Measurements from ENCODE around the gene LY6G6F.

GRCh38 chr6:31665501-31666336 is 40.9 kb upstream of the LY6G6F start, which contains the start of gene CSNK2B:
- TF ChIP-seq EP300 (IDR thresholded peaks at IDR 0.05; ENCODE audit: borderline replicate concordance in 1 of 2, control insufficient read depth in 1 of 2, low read depth in 2 of 2, low read length in 2 of 2): no peak
- no peak for TF ChIP-seq CTCF (IDR thresholded peaks at IDR 0.05 in 2 of 3, conservative IDR thresholded peaks at IDR 0.05 in 1 of 3; ENCODE audit: control insufficient read depth in 2 of 3, extremely low read depth in 1 of 3, insufficient read depth in 1 of 3, low read depth in 3 of 3, low read length in 3 of 3)
- no peak for TF ChIP-seq RAD21 (IDR thresholded peaks at IDR 0.05; ENCODE audit: insufficient read depth, low read depth, low read length)
- TF ChIP-seq ZBTB40 (IDR thresholded peaks at IDR 0.05; ENCODE audit: borderline replicate concordance): peak; percentile 94
- TF ChIP-seq GABPA (IDR thresholded peaks at IDR 0.05; ENCODE audit: low read depth): peak; percentile 91
- TF ChIP-seq KAT2A (conservative IDR thresholded peaks at IDR 0.05; ENCODE audit: control insufficient read depth, low read depth, low read length): no peak
- TF ChIP-seq USF2 (IDR thresholded peaks at IDR 0.05; ENCODE audit: borderline replicate concordance, low read depth, low read length): peak; percentile 28
- TF ChIP-seq EZH2 (IDR thresholded peaks at IDR 0.05; ENCODE audit: borderline replicate concordance, control insufficient read depth, low read depth, low read length): no peak
- TF ChIP-seq ATF3 (IDR thresholded peaks at IDR 0.05; ENCODE audit: borderline replicate concordance, extremely low read depth, low read depth, low read length): peak; percentile 54; the same call in 1 of the 2 replicates
- 0 out of 2 replicates have a peak, but pooled peaks have one; percentile 16 for TF ChIP-seq CHD2 (IDR thresholded peaks at IDR 0.05; ENCODE audit: borderline replicate concordance, low read depth, low read length)
- TF ChIP-seq YY1 (IDR thresholded peaks at IDR 0.05; ENCODE audit: low read depth, low read length): peak; percentile 84

Data from GM12878 (cell line).